Breast epithelium (tissue), 3 donors: Measurements from ENCODE around the gene SGCA.

Source experiments
- CTCF ChIP-seq, 3 donors: fragments of 450-650 bp; IDR thresholded peaks; one replicate each; pipeline ENCODE4 v1.5.1; 2016 to 2017; ENCODE audit warnings: antibody characterized with exemption in 3 of 3, mild to moderate bottlenecking in 3 of 3, moderate library complexity in 3 of 3
- POLR2A ChIP-seq: fragments of 450-650 bp; IDR thresholded peaks from one replicate; pipeline ENCODE4 v1.6.1; 2016; ENCODE audit warnings: antibody characterized with exemption, mild to moderate bottlenecking, moderate library complexity

- TF ChIP-seq CTCF (IDR thresholded peaks at IDR 0.05) (no peak), POLR2A (no peak)
Measured at GRCh38 chr17:50217591-50217990, 51.8 kb downstream of the SGCA start.
